ENCODE measurements around the gene SAXO1.

Gene SAXO1

GRCh38 chr9:18920141-18921084 lies 112.6 kb downstream of the SAXO1 start:
- no peak overlapping the region for H3K4me3 ChIP-seq (ENCODE audit: low read length)
- peak; percentile 62 for DNase-seq (ENCODE audit: low read depth)
- TF ChIP-seq CTCF (conservative IDR thresholded peaks at IDR 0.05; ENCODE audit: low read length) = no peak

- DNase-seq (ENCODE audit: low read depth) = no peak
- H3K4me3 ChIP-seq (ENCODE audit: low read length) = no peak overlapping the region
- TF ChIP-seq CTCF (conservative IDR thresholded peaks at IDR 0.05; ENCODE audit: low read length) = no peak
Measured at GRCh38 chr9:18911714-18912342, 121.2 kb downstream of the SAXO1 start.

- no peak for DNase-seq (ENCODE audit: low read depth)
- H3K4me3 ChIP-seq (ENCODE audit: low read length) = no peak overlapping the region
- 0 out of 2 replicates have a peak, but pooled peaks have one; percentile 1 for TF ChIP-seq CTCF (conservative IDR thresholded peaks at IDR 0.05; ENCODE audit: low read length)
Measured at GRCh38 chr9:18910916-18911315, 122.1 kb downstream of the SAXO1 start.

- H3K4me3 ChIP-seq (ENCODE audit: low read length) = no peak overlapping the region
- TF ChIP-seq CTCF (conservative IDR thresholded peaks at IDR 0.05; ENCODE audit: low read length) = no peak
- peak; percentile 42 for DNase-seq (ENCODE audit: low read depth)
Measured at GRCh38 chr9:18910435-18910834, 122.6 kb downstream of the SAXO1 start.

- no peak for TF ChIP-seq CTCF (conservative IDR thresholded peaks at IDR 0.05; ENCODE audit: low read length)
- H3K4me3 ChIP-seq (ENCODE audit: low read length) = no peak overlapping the region
- DNase-seq (ENCODE audit: low read depth) = no peak
Measured at GRCh38 chr9:18909140-18910018, 123.6 kb downstream of the SAXO1 start.

GRCh38 chr9:18907927-18908625 lies 124.9 kb downstream of the SAXO1 start:
- no peak overlapping the region for H3K4me3 ChIP-seq (ENCODE audit: low read length)
- DNase-seq (ENCODE audit: low read depth) = no peak
- TF ChIP-seq CTCF (conservative IDR thresholded peaks at IDR 0.05; ENCODE audit: low read length) = no peak

Measured in AG10803 (cell line).